ENCODE measurements around the gene PHF12. TPM values are rescaled to one million over a fixed set of nuclear protein-coding genes. Genes with fewer than 3 reads are reported as not detected.

The PHF12 gene
- total and polyA plus RNA-seq, 2 of the 4 experiments (the other 2 are of a cell fraction), result 24.4 to 25.6 TPM

DNA sequence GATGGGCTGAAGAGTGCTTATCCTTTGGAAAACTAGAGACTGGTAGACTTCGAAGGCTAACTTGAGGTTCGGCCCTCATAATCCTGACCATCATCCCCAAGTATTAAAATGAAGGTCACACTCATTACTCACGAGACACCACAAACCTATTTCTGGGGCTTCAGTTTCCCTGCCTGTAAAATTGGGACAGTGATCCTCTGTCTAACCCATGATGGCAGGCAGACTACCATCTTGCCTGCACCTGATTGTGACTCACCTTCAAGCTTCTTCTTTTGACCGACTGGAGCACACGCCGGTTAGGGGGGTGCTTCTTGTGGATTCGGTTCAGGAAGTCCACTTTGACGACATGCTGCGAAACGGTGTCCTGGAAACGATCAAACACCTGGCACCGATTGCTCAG is 34.3 kb downstream of the PHF12 start:
- Histone ChIP-seq H4K5ac (ENCODE audit: low read depth, low read length) (no peak overlapping the region), H3K18ac (ENCODE audit: low read depth, low read length) (no peak overlapping the region), H3K4ac (ENCODE audit: low read depth, low read length) (no peak overlapping the region), H3K4me2 (ENCODE audit: low read depth, low read length) (no peak overlapping the region), H3K4me3 (ENCODE audit: insufficient read depth, low read depth, low read length) (no peak overlapping the region), H3K27me3 (ENCODE audit: control insufficient read depth, insufficient read depth, low read length) (no peaks in the 10 kb centered on the region), H2AFZ (replicated peaks; ENCODE audit: low read length, poor library complexity) (no peak overlapping the region), H3K36me3 (ENCODE audit: control insufficient read depth, insufficient read depth, low read length) (peaks cover 62% of the 10 kb centered on the region), H2AK9ac (replicated peaks; ENCODE audit: low read depth, low read length, poor library complexity) (no peak overlapping the region), H3K79me1 (ENCODE audit: low read depth in 1 of 2, low read length in 2 of 2) (peaks cover 44 to 52% of the 10 kb centered on the region in 2 experiments), H2BK120ac (ENCODE audit: low read depth, low read length) (no peak overlapping the region), H4K8ac (ENCODE audit: low read depth in 2 of 2, low read length in 2 of 2) (no peak overlapping the region), H3K9ac (ENCODE audit: low read depth, low read length) (no peak overlapping the region), H3K56ac (ENCODE audit: extremely low read depth, insufficient read depth, low read length) (no peak overlapping the region), H3K4me1 (ENCODE audit: control insufficient read depth, insufficient read depth, low read length) (no peaks in the 10 kb centered on the region), H3K14ac (replicated peaks; ENCODE audit: low read depth, low read length) (no peak overlapping the region), H3K27ac (ENCODE audit: insufficient read depth, low read length) (no peak overlapping the region), H4K20me1 (ENCODE audit: insufficient read depth, low read length) (peaks cover 27% of the 10 kb centered on the region; the same call in 1 of the 2 replicates), H3K23ac (ENCODE audit: low read depth, low read length) (no peak overlapping the region), H3K9me1 (ENCODE audit: insufficient read depth, low read length) (no peaks in the 10 kb centered on the region), H2BK15ac (ENCODE audit: low read depth, low read length) (no peak overlapping the region), H4K91ac (ENCODE audit: insufficient read depth, low read depth, low read length) (no peak overlapping the region), H2BK20ac (ENCODE audit: low read depth, low read length) (no peak overlapping the region), H2AK5ac (ENCODE audit: low read depth, low read length) (no peak overlapping the region), H3K9me3 (ENCODE audit: control insufficient read depth, insufficient read depth, low read length) (no peaks in the 10 kb centered on the region), H2BK5ac (ENCODE audit: low read depth, low read length, poor library complexity, severe bottlenecking) (no peak overlapping the region)
- CTCF ChIA-PET, result interaction anchor here (1.6 kb wide), 1 partner anchor 190 kb away, joined by 6 read pairs; no protein-coding TSS in a partner anchor
- dilution Hi-C loops (cut with HindIII; ENCODE audit: low sequenced_read_pairs, unreplicated experiment), result no loop called here
- no TSS peak for BruUV-seq (replicated peaks)
- intact Hi-C loops (cut with micrococcal nuclease), result no loop called here
- ATAC-seq (ENCODE audit: low read depth) (no peak), DNase-seq (no peak)
- in situ Hi-C loops (cut with MboI; ENCODE audit: low sequenced_read_pairs), result no loop called here
- TF ChIP-seq, protein P1, sequence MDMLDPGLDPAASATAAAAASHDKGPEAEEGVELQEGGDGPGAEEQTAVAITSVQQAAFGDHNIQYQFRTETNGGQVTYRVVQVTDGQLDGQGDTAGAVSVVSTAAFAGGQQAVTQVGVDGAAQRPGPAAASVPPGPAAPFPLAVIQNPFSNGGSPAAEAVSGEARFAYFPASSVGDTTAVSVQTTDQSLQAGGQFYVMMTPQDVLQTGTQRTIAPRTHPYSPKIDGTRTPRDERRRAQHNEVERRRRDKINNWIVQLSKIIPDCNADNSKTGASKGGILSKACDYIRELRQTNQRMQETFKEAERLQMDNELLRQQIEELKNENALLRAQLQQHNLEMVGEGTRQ (IDR thresholded peaks at IDR 0.05; ENCODE audit: low read depth, low read length), result no peak
- TF ChIP-seq RAD21 (IDR thresholded peaks at IDR 0.05; ENCODE audit: low read length) (no peak), ELK1 (IDR thresholded peaks at IDR 0.05; ENCODE audit: borderline replicate concordance, low read depth, low read length) (no peak), FOS (IDR thresholded peaks at IDR 0.05; ENCODE audit: low read depth, low read length) (no peak), CHD1 (IDR thresholded peaks at IDR 0.05; ENCODE audit: low read depth, low read length) (no peak), MAZ (IDR thresholded peaks at IDR 0.05; ENCODE audit: borderline replicate concordance, low read depth, low read length) (no peak), RFX5 (IDR thresholded peaks at IDR 0.05; ENCODE audit: low read depth, low read length) (no peak), CTCF (conservative IDR thresholded peaks at IDR 0.05; ENCODE audit: low read depth, low read length) (no peak), POLR2A (IDR thresholded peaks at IDR 0.05; ENCODE audit: low read depth, low read length) (no peak), RCOR1 (IDR thresholded peaks at IDR 0.05; ENCODE audit: insufficient replicate concordance, low read length) (no peak), MXI1 (IDR thresholded peaks at IDR 0.05; ENCODE audit: borderline replicate concordance, low read depth, low read length) (no peak), MAFK (IDR thresholded peaks at IDR 0.05; ENCODE audit: low read depth, low read length) (no peak), SMC3 (IDR thresholded peaks at IDR 0.05; ENCODE audit: low read depth, low read length) (no peak), CEBPB (IDR thresholded peaks at IDR 0.05; ENCODE audit: low read depth, low read length) (no peak), BHLHE40 (IDR thresholded peaks at IDR 0.05; ENCODE audit: low read depth, low read length) (no peak), NFE2L2 (IDR thresholded peaks at IDR 0.05; ENCODE audit: low read depth, low read length) (no peak)
- POLR2A ChIA-PET (ENCODE audit: unreplicated experiment), result interaction anchor here (0.5 kb wide), 1 partner anchor 42 kb away, joined by 3 read pairs; no protein-coding TSS in a partner anchor
- 97% methylated on average over 7 of the region's 12 CpGs; no CpG with 5 or more reads in 1 of the 2 experiments for WGBS, 2 experiments (ENCODE audit: extremely low coverage in 2 of 2, insufficient read length in 1 of 2)
